GM23338 (cell line): ENCODE measurements around the gene NSRP1. TPM values are rescaled to one million over a fixed set of nuclear protein-coding genes. Genes with fewer than 3 reads are reported as not detected.

Experiments
- CREB1 ChIP-seq: fragments of 250-450 bp; sonication (Bioruptor Pico); IDR thresholded peaks from 2 replicates; pipeline ENCODE4 v1.5.0; 2020; ENCODE audit warnings: low read depth, mild to moderate bottlenecking, moderate library complexity
- CTCF ChIP-seq, 2 experiments: fragments of 200-600 bp in 1 of 2; sonication (generic) in 1 of 2; conservative IDR thresholded peaks; 2 replicates each; pipeline versions ENCODE4 v1.5.1 to v1.6.1; 2016 to 2017; ENCODE audit warnings: antibody characterized with exemption in 2 of 2, low read depth in 2 of 2, mild to moderate bottlenecking in 2 of 2, moderate library complexity in 1 of 2
- ETS1 ChIP-seq: IDR thresholded peaks from 2 replicates; pipeline ENCODE4 v1.6.1; 2016; ENCODE audit warnings: antibody characterized with exemption
- EZH2 ChIP-seq: fragments of 200-600 bp; sonication (generic); IDR thresholded peaks from one replicate; pipeline ENCODE4 v1.8.0; 2017; ENCODE audit warnings: antibody characterized with exemption, mild to moderate bottlenecking, low read depth; ENCODE audit not compliant: unreplicated experiment
- EZH2phosphoT487 ChIP-seq: fragments of 200-600 bp; sonication (generic); IDR thresholded peaks from one replicate; pipeline ENCODE4 v1.8.1; 2018; ENCODE audit warnings: antibody characterized with exemption; ENCODE audit not compliant: unreplicated experiment
- JUNB ChIP-seq: IDR thresholded peaks from one replicate; pipeline ENCODE4 v1.6.1; 2016; ENCODE audit warnings: antibody characterized with exemption; ENCODE audit not compliant: unreplicated experiment
- NANOG ChIP-seq: IDR thresholded peaks from 2 replicates; pipeline ENCODE4 v1.6.1; 2016; ENCODE audit warnings: antibody characterized with exemption, borderline replicate concordance
- POLR2AphosphoS5 ChIP-seq: IDR thresholded peaks from 2 replicates; pipeline ENCODE4 v1.6.1; 2016; ENCODE audit warnings: antibody characterized with exemption, low read depth
- ZNF114 ChIP-seq: fragments of 250-450 bp; sonication (Bioruptor Pico); IDR thresholded peaks from 2 replicates; pipeline ENCODE4 v1.5.0; 2020; ENCODE audit warnings: mild to moderate bottlenecking, moderate library complexity
- ZNF462 ChIP-seq: fragments of 250-450 bp; sonication (Bioruptor Pico); IDR thresholded peaks from 2 replicates; pipeline ENCODE4 v1.5.0; 2020; ENCODE audit warnings: mild to moderate bottlenecking, moderate library complexity
- polyA plus RNA-seq: library from polyadenylated mRNA; unstranded; fragments of >200 nt; fragmentation: Nextera tagmentation; extraction: Ambion mirVana; gene quantifications from 2 replicates; pipeline ENCODE4 v1.2.1, GENCODE V29; 2016
- total RNA-seq: library from RNA; depleted of rRNA; stranded (reverse); fragments of >200 nt; shearing (Covaris generic); gene quantifications from 2 replicates; pipeline ENCODE4 v1.2.3, GENCODE V29; 2014

NSRP1 gene
- total and polyA plus RNA-seq, 2 experiments from 2014 or later: 15.7 to 110 TPM

- TF ChIP-seq ZNF462 (CRISPR knock-in tag): no peak
- no peak for TF ChIP-seq NANOG
- no peak for TF ChIP-seq CREB1
- no peak for TF ChIP-seq ZNF114
- TF ChIP-seq CTCF (conservative IDR thresholded peaks at IDR 0.05; ENCODE audit: low read depth in 2 of 2): no peak
- TF ChIP-seq JUNB: no peak
- no peak for TF ChIP-seq EZH2phosphoT487
- no peak for TF ChIP-seq EZH2
- no peak for TF ChIP-seq POLR2AphosphoS5
- no peak for TF ChIP-seq ETS1
Measured at GRCh38 chr17:30234296-30234695, 117.7 kb downstream of the NSRP1 start (continued).
